ENCODE measurements around the gene DUOX1.

The DUOX1 gene

DNA sequence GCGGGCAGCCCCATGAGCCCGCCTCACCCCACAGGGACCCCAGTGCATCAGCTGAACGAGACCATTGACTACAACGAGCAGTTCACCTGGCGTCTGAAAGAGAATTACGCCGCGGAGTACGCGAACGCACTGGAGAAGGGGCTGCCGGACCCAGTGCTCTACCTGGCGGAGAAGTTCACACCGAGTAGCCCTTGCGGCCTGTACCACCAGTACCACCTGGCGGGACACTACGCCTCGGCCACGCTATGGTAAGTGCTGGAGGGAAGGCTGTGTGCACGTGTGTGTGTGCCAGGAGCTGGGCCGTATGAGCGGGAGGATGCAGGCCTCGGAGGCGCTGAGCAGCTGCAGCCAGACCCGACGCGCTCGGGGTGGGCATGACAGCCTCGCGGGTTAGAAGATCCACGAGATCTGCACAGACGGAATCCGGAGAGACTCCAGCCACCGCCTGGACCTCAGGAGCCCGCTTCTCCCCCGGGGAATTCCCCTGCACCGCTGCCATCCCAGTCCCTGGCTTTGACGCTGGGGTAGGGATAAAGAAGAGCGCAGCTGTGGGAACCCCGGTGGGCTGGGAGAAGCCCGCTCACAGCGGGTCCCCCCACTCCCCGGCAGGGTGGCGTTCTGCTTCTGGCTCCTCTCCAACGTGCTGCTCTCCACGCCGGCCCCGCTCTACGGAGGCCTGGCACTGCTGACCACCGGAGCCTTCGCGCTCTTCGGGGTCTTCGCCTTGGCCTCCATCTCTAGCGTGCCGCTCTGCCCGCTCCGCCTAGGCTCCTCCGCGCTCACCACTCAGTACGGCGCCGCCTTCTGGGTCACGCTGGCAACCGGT lies 13.1 kb upstream of the DUOX1 start:
- FAIRE-seq: no peak
- DNase-seq (ENCODE audit: insufficient read length): no peak
- TF ChIP-seq TAF1 (IDR thresholded peaks at IDR 0.05; ENCODE audit: borderline replicate concordance, low read depth, low read length) (no peak), POLR2A (IDR thresholded peaks at IDR 0.05; ENCODE audit: low read depth, low read length) (no peak), POLR2AphosphoS5 (IDR thresholded peaks at IDR 0.05; ENCODE audit: low read depth, low read length) (no peak)

DNA sequence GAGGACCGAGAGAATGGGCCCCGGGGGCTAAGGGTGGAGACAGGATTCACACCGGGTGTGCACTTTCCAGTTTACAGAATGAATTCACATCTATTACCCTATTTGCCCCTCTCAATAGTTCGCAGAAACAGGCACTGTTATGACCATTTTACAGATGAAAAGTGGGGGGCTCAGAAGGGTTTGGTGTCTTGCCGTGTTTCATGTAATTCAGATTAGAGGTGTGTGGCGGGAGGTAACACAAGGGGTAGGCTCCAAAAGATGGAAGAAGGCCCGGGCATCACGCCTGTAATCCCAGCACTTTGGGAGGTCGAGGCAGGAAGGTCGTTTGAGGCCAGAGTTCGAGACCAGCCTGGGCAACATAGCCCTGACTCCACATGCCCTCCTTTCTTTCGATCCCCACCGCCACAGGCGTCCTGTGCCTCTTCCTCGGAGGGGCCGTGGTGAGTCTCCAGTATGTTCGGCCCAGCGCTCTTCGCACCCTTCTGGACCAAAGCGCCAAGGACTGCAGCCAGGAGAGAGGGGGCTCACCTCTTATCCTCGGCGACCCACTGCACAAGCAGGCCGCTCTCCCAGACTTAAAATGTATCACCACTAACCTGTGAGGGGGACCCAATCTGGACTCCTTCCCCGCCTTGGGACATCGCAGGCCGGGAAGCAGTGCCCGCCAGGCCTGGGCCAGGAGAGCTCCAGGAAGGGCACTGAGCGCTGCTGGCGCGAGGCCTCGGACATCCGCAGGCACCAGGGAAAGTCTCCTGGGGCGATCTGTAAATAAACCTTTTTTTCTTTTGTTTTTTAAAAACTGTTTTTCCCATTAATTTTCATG lies 12.3 kb upstream of the DUOX1 start:
- no peak for DNase-seq (ENCODE audit: insufficient read length)
- no peak for FAIRE-seq
- TF ChIP-seq POLR2AphosphoS5 (IDR thresholded peaks at IDR 0.05; ENCODE audit: low read depth, low read length) (no peak), POLR2A (IDR thresholded peaks at IDR 0.05; ENCODE audit: low read depth, low read length) (no peak), TAF1 (IDR thresholded peaks at IDR 0.05; ENCODE audit: borderline replicate concordance, low read depth, low read length) (no peak)

DNA sequence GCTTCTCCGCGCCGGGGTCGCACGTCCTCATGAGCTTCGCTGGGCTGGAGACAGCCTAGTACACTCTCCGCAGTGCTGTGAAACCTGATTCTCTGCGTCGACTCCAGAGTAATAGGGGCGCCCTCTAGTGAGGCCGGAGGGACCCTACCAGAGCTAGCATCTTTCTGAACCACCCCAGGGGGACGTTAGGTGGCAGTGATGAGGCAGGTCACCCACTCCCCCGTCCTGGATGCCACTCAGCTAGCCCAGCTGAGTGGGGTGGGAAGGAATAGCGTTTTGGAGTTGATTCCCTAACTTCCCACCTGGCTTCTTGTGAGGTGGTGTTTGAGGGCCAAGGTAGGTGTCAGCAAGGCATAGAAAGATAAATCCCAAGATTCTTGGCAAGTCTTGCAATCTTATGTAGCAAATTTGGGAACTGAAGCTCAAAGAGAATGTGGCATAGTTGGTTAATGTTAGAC lies 11.6 kb upstream of the DUOX1 start:
- TF ChIP-seq TAF1 (IDR thresholded peaks at IDR 0.05; ENCODE audit: borderline replicate concordance, low read depth, low read length) (no peak), POLR2A (IDR thresholded peaks at IDR 0.05; ENCODE audit: low read depth, low read length) (no peak), POLR2AphosphoS5 (IDR thresholded peaks at IDR 0.05; ENCODE audit: low read depth, low read length) (no peak)
- FAIRE-seq: peak; percentile 99
- DNase-seq (ENCODE audit: insufficient read length): peak; percentile 91

DNA sequence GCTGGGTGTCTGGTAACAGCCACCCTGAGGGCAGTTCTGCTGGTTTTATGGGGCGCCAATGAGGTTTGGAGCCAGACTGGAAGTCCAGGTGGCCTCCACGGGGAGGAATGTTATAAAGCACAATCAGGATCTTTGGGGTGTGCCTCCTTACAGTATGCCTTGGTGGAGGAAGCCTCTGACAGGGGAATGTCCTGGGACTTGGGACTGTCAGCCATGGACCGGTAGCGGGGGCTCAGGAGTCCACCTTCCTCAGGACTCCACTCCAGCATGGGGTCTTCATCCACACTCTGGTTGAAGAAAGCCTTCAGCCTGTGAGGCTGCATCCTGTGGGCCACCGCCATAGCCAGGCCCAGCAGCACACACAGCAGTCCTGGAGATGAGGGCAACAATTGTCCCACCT lies 10.8 kb upstream of the DUOX1 start:
- no peak for TF ChIP-seq POLR2AphosphoS5 (IDR thresholded peaks at IDR 0.05; ENCODE audit: low read depth, low read length)
- no peak for TF ChIP-seq POLR2A (IDR thresholded peaks at IDR 0.05; ENCODE audit: low read depth, low read length)
- TF ChIP-seq TAF1 (IDR thresholded peaks at IDR 0.05; ENCODE audit: borderline replicate concordance, low read depth, low read length): no peak
- DNase-seq (ENCODE audit: insufficient read length) (no peak), FAIRE-seq (no peak)

DNA sequence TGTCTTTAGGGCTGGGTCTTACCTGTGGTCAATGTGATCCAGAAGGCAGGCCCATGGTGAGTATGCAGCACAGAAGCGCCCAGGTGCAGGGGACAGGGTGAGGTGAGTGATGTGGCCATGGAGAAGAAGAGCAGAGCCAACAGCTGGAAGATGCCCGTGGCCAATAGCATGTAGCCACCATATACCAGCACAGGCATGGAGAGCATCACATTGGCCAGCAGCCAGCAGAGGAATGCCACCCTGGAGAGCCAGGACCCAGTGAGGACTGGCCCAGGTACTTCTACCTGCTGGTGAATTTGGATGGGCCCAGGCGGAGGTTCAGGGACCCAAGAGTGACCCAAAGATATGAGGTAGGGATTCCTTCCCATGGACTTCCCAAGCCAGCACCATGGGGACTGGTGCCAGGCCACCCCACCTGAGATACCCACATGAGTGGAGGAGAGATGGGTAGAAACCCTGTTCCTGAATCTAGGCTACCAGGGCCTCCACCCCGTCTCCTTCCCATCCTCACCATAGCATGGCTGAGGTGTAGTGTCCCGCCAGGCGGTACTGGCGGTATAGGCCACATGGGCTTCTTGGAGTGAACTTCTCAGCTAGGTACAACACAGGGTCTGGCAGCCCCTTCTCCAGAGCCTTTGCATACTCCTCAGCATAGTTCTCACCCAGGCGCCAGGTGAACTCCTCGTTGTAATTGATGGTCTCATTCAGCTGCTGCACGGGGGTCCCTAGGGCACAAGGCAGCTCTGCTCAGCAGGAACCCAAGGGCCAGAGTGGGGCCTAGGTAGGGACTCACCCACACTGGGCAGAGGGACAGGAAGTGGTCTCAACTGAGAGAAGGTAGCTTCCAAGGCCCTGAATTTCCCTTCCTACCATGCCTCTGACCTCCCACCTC lies 9.5 kb upstream of the DUOX1 start:
- TF ChIP-seq POLR2A (IDR thresholded peaks at IDR 0.05; ENCODE audit: low read depth, low read length): no peak
- no peak for TF ChIP-seq POLR2AphosphoS5 (IDR thresholded peaks at IDR 0.05; ENCODE audit: low read depth, low read length)
- TF ChIP-seq TAF1 (IDR thresholded peaks at IDR 0.05; ENCODE audit: borderline replicate concordance, low read depth, low read length): no peak
- FAIRE-seq: no peak
- DNase-seq (ENCODE audit: insufficient read length): no peak

DNA sequence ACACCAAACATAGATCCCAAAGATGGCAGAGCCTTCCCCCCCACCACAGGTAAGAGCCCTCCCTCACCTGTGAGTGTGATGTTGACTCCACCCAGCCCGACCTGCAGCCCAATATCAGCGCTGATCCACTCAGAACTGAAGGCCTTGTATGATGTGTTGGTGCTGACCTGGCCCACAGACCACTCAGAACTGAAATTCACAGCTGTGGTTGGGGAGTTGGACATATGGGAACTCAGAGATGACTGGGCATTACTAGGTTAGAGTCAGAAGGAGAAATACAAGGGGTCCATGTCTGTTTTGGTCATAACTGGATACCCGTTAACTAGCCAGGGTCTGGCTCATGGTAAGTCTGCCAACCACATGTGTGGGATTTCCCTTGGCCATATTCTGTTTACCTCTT lies 8.8 kb upstream of the DUOX1 start:
- no peak for TF ChIP-seq POLR2A (IDR thresholded peaks at IDR 0.05; ENCODE audit: low read depth, low read length)
- TF ChIP-seq POLR2AphosphoS5 (IDR thresholded peaks at IDR 0.05; ENCODE audit: low read depth, low read length): no peak
- no peak for TF ChIP-seq TAF1 (IDR thresholded peaks at IDR 0.05; ENCODE audit: borderline replicate concordance, low read depth, low read length)
- no peak for DNase-seq (ENCODE audit: insufficient read length)
- no peak for FAIRE-seq

DNA sequence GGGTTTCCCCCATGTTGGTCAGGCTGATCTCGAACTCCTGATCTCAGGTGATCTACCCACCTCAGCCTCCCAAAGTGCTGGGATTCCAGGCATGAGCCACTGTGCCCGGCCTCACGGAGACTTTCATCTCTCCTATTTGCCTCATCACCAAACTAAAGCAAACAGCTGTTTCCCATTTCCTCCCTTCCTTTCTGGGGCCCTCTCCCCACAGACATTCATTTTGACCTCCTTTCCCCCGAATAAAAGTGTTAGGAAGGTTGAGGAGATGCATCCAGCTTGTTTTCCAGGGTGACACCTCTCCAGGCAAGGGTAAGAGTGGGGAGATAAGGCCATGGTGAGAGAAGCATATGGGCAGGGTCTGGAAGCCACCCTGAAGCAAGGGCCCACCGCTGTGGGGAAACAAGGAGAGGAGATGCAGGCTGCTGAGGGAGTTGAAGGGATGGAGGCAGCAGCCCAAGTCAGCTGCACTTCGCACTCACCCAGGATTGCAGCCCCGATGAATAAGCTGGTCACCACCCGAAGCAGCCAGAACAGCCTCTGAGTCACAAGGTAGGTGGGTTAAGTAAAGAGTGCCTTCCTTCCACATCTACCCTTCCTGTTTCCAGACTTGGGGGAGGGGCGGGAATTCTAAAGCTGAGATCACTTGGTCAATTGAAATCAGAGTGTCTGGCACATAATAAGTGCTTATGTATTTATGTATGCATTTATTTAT lies 7.9 kb upstream of the DUOX1 start:
- no peak for FAIRE-seq
- no peak for DNase-seq (ENCODE audit: insufficient read length)
- no peak for TF ChIP-seq POLR2A (IDR thresholded peaks at IDR 0.05; ENCODE audit: low read depth, low read length)
- TF ChIP-seq POLR2AphosphoS5 (IDR thresholded peaks at IDR 0.05; ENCODE audit: low read depth, low read length): no peak
- TF ChIP-seq TAF1 (IDR thresholded peaks at IDR 0.05; ENCODE audit: borderline replicate concordance, low read depth, low read length): no peak

DNA sequence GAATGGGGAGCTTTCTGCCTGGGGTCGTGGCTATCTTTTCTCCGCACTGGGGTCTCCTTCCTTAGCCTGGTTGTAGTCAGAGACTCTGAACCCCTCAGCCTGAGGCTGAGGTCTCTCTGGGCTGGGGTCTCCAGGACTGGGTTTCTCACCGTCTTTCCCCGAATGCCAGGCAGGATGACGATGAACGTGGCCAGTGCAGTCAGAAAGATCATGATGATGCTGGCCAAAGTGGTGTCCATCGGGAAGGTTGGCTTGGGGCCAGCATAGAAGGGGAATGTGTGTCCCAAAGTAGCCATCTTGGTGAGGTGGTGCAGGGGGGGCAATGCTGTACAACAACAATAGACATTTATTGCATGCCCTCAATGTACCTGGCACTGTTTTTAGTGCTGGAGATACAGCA lies 7.1 kb upstream of the DUOX1 start:
- TF ChIP-seq POLR2A (IDR thresholded peaks at IDR 0.05; ENCODE audit: low read depth, low read length) (no peak), POLR2AphosphoS5 (IDR thresholded peaks at IDR 0.05; ENCODE audit: low read depth, low read length) (no peak), TAF1 (IDR thresholded peaks at IDR 0.05; ENCODE audit: borderline replicate concordance, low read depth, low read length) (no peak)
- FAIRE-seq (no peak), DNase-seq (ENCODE audit: insufficient read length) (no peak)

DNA sequence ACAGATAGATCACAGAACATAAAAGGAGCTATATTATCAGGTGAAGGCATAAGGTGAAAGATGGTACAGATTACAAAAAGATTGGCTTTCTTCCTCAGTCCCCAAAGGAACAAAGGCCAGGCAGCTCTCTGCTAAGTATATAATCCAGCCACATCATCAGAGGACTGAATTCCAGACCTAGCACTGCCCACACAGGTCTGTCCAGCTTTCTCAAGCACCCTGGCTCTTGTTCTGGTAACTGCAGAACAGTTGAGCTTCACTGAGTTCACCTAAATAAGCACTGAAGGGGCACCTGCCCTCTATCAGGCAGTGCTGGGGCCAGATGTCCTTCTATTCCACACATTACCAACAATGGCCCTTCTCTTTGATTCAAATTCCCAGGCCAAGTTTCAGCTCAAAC lies 6.4 kb upstream of the DUOX1 start:
- FAIRE-seq (no peak), DNase-seq (ENCODE audit: insufficient read length) (no peak)
- TF ChIP-seq TAF1 (IDR thresholded peaks at IDR 0.05; ENCODE audit: borderline replicate concordance, low read depth, low read length): no peak
- no peak for TF ChIP-seq POLR2AphosphoS5 (IDR thresholded peaks at IDR 0.05; ENCODE audit: low read depth, low read length)
- no peak for TF ChIP-seq POLR2A (IDR thresholded peaks at IDR 0.05; ENCODE audit: low read depth, low read length)

DNA sequence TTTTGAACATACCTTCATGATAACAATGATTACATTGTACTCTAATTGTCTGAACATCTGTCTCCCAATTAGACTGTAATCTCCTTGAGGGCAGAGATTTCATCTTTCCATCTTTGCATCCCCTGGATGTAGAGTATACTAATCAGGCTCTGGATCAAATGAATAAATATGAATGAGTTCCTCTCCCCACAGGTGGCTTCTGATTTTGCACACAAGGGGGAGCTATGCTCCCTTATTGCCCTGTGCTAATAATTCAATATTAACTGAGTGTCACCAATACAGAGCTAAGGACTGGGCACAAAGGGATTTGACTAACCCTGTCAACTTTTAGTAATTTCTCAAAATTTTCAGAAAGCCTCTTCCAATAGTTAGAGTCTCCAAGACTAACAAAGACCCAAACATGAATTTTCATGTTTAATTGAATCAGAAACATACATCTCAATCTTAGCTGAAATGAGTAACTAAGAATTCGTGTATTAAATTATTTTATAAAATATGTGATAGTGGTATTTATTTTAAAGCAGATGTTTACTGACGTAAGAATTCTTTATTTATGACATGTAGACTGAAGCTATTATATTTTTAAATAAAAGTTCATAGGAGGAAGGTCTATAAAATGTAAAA lies 3.1 kb upstream of the DUOX1 start:
- no peak for FAIRE-seq
- no peak for DNase-seq (ENCODE audit: insufficient read length)
- no peak for TF ChIP-seq TAF1 (IDR thresholded peaks at IDR 0.05; ENCODE audit: borderline replicate concordance, low read depth, low read length)

All from GM12892 (cell line).